Trophoblast cell (in vitro differentiated cells and primary cell): ENCODE measurements around the gene WNK2.

Experiments
- DNase-seq, 2 donors: peaks; one replicate each; pipeline ENCODE4 v3.0.0-alpha.2; 2016
- H2AFZ ChIP-seq: 2 replicates; pipeline ENCODE4 v1.6.1; 2013; ENCODE audit warnings: low read length, moderate library complexity, mild to moderate bottlenecking; ENCODE audit not compliant: insufficient read depth, poor library complexity
- H2AK5ac ChIP-seq: 2 replicates; pipeline ENCODE4 v1.6.1; 2013; ENCODE audit warnings: mild to moderate bottlenecking, low read length
- H2BK120ac ChIP-seq: 2 replicates; pipeline ENCODE4 v1.6.1; 2013; ENCODE audit warnings: low read length, mild to moderate bottlenecking, moderate library complexity; ENCODE audit not compliant: insufficient read depth, poor library complexity
- H2BK12ac ChIP-seq: 2 replicates; pipeline ENCODE4 v1.6.1; 2013; ENCODE audit warnings: mild to moderate bottlenecking, low read length, moderate library complexity
- H2BK5ac ChIP-seq: 2 replicates; pipeline ENCODE4 v1.6.1; 2013; ENCODE audit warnings: low read length, low read depth, moderate library complexity, mild to moderate bottlenecking; ENCODE audit not compliant: poor library complexity
- H3K14ac ChIP-seq: 2 replicates; pipeline ENCODE4 v1.6.1; 2013; ENCODE audit warnings: mild to moderate bottlenecking, low read length
- H3K18ac ChIP-seq: 2 replicates; pipeline ENCODE4 v1.6.1; 2013; ENCODE audit warnings: mild to moderate bottlenecking, low read length
- H3K23ac ChIP-seq: 2 replicates; pipeline ENCODE4 v1.6.1; 2013; ENCODE audit warnings: low read length
- H3K27ac ChIP-seq: 2 replicates; pipeline ENCODE4 v1.5.1; 2013; ENCODE audit warnings: low read depth, mild to moderate bottlenecking, inconsistent platforms, low read length, moderate library complexity
- H3K27me3 ChIP-seq: 2 replicates; pipeline ENCODE4 v1.6.1; 2013; ENCODE audit warnings: inconsistent platforms, mild to moderate bottlenecking, low read length, moderate library complexity; ENCODE audit not compliant: insufficient read depth
- H3K36me3 ChIP-seq, 2 experiments: 1 replicate in 1 of 2; 2 replicates in 1 of 2; pipeline ENCODE4 v1.6.1; 2013; ENCODE audit warnings: low read length in 2 of 2, mild to moderate bottlenecking in 2 of 2, moderate library complexity in 1 of 2; ENCODE audit not compliant: insufficient read depth in 2 of 2, control insufficient read depth in 1 of 2
- H3K4ac ChIP-seq: 2 replicates; pipeline ENCODE4 v1.6.1; 2013; ENCODE audit warnings: low read depth, mild to moderate bottlenecking, low read length, moderate library complexity
- H3K4me1 ChIP-seq, 2 experiments: 1 replicate in 1 of 2; 2 replicates in 1 of 2; pipeline ENCODE4 v1.6.1; 2013; ENCODE audit warnings: low read length in 2 of 2, mild to moderate bottlenecking in 2 of 2, moderate library complexity in 1 of 2; ENCODE audit not compliant: insufficient read depth in 2 of 2, control insufficient read depth in 1 of 2
- H3K4me2 ChIP-seq: 2 replicates; pipeline ENCODE4 v1.6.1; 2013; ENCODE audit warnings: inconsistent platforms, mild to moderate bottlenecking, low read length, moderate library complexity
- H3K4me3 ChIP-seq: 2 replicates; pipeline ENCODE4 v1.5.1; 2013; ENCODE audit warnings: mild to moderate bottlenecking, low read depth, low read length, inconsistent platforms
- H3K79me1 ChIP-seq: one replicate; pipeline ENCODE4 v1.6.1; 2013; ENCODE audit warnings: low read length
- H3K79me2 ChIP-seq: 2 replicates; pipeline ENCODE4 v1.6.1; 2013; ENCODE audit warnings: low read length, mild to moderate bottlenecking; ENCODE audit not compliant: control insufficient read depth, insufficient read depth, poor library complexity
- H3K9ac ChIP-seq: 2 replicates; pipeline ENCODE4 v1.6.1; 2013; ENCODE audit warnings: mild to moderate bottlenecking, low read length
- H3K9me3 ChIP-seq: 2 replicates; pipeline ENCODE4 v1.6.1; 2013; ENCODE audit warnings: low read depth, mild to moderate bottlenecking, control low read depth, inconsistent platforms, low read length; ENCODE audit not compliant: insufficient read depth
- H4K12ac ChIP-seq: 2 replicates; pipeline ENCODE4 v1.6.1; 2013; ENCODE audit warnings: low read depth, mild to moderate bottlenecking, low read length, moderate library complexity
- H4K8ac ChIP-seq: 2 replicates; pipeline ENCODE4 v1.6.1; 2013; ENCODE audit warnings: low read depth, mild to moderate bottlenecking, low read length, moderate library complexity
- H4K91ac ChIP-seq: one replicate; pipeline ENCODE4 v1.6.1; 2013; ENCODE audit warnings: low read depth, mild to moderate bottlenecking, low read length, moderate library complexity
- WGBS: extraction: QIAGEN DNeasy Blood & Tissue Kit; methylation state at CpG from one replicate; pipeline ENCODE4 v1.1.7; 2013; ENCODE audit warnings: missing lambda C conversion rate; ENCODE audit not compliant: insufficient read length, insufficient coverage; ENCODE audit errors: extremely low coverage; 5-methylcytosine and 5-hydroxymethylcytosine counted together

The WNK2 gene

DNA sequence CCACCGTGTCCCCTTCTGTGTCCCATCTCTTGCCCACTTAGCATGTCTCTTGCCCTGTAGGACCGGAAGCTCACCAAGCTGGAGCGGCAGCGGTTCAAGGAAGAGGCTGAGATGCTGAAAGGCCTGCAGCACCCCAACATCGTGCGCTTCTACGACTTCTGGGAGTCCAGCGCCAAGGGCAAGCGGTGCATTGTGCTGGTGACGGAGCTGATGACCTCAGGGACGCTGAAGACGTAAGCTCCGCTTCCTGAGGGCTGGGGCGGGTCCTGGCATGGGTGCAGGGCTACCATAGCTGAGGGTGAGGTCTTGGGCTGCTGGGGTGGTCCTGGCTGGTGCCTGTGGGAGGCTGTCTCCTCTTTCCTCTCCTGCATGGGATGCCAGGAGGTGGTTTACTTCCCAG, 45.7 kb downstream of the WNK2 start:
- Histone ChIP-seq H3K9me3 (peaks cover 4% of the 10 kb centered on the region), H3K27me3 (no peaks in the 10 kb centered on the region), H3K18ac (no peak overlapping the region), H3K14ac (no peak overlapping the region), H3K27ac (no peak overlapping the region), H2AK5ac (no peak overlapping the region), H4K91ac (no peak overlapping the region), H2AFZ (no peak overlapping the region), H2BK5ac (no peak overlapping the region), H3K9ac (no peak overlapping the region), H3K79me1 (no peaks in the 10 kb centered on the region), H2BK12ac (no peak overlapping the region), H3K4me3 (no peak overlapping the region), H3K36me3 (no peaks in the 10 kb centered on the region), H4K12ac (no peak overlapping the region), H3K4me1 (no peaks in the 10 kb centered on the region), H3K4me2 (no peak overlapping the region), H3K4ac (no peak overlapping the region), H4K8ac (no peak overlapping the region), H3K23ac (no peak overlapping the region), H2BK120ac (no peak overlapping the region), H3K79me2 (no peaks in the 10 kb centered on the region)
- DNase-seq = no peak
- WGBS = no CpG with 5 or more reads among the region's 14 CpGs

DNA sequence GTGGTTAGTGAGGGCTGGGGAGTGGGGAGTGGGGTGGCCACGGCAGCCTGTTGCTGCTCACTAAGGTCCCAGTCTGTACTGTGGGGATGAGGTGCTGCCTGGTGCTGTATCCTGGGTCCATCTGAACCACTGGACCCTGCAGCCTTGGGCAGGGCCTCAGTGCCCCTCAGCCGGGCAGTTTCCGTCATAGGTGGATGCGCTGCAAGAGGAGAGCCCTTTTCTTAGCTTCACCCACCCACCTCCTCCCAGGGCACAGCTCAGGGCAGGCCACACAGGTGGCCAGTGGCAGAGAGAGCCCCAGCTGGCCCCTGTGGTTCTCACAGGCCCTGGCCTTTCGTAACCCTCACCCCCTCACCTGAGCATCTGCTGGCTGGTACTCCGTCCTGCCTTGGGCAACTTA, 46.2 kb downstream of the WNK2 start:
- no CpG with 5 or more reads among the region's 6 CpGs for WGBS
- Histone ChIP-seq H2AFZ (no peak overlapping the region), H3K14ac (no peak overlapping the region)

DNA sequence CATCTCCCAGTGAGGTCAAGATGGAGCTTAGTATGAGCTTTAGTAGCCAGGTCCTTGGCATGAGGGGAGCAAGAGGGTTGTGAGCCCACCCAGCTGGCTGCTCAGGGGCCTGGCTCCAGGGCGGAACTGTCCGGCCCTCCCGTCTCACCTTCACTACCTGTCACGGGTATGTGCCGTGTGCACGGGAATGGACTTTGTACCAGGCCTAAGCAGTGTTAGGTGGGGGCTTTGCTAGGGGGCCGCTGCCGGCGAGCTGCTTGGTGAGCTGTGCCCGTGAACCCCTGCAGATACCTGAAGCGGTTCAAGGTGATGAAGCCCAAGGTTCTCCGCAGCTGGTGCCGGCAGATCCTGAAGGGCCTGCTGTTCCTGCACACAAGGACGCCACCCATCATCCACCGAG, 46.7 kb downstream of the WNK2 start:
- no peaks in the 10 kb centered on the region for H3K27me3 ChIP-seq
- no peak overlapping the region for H2AK5ac ChIP-seq
- no peak overlapping the region for H4K8ac ChIP-seq
- no peak overlapping the region for H3K4me2 ChIP-seq
- no peak overlapping the region for H3K9ac ChIP-seq
- H4K12ac ChIP-seq = no peak overlapping the region
- H2BK12ac ChIP-seq = no peak overlapping the region
- no peaks in the 10 kb centered on the region for H3K79me1 ChIP-seq
- H3K79me2 ChIP-seq = no peaks in the 10 kb centered on the region
- peaks cover 4% of the 10 kb centered on the region for H3K9me3 ChIP-seq
- no peak overlapping the region for H3K23ac ChIP-seq
- no peak overlapping the region for H4K91ac ChIP-seq
- no peaks in the 10 kb centered on the region for H3K36me3 ChIP-seq
- no peak overlapping the region for H2BK5ac ChIP-seq
- no CpG with 5 or more reads among the region's 15 CpGs for WGBS
- H2AFZ ChIP-seq = no peak overlapping the region
- H3K4me1 ChIP-seq = no peaks in the 10 kb centered on the region
- no peak overlapping the region for H3K27ac ChIP-seq
- no peak overlapping the region for H3K14ac ChIP-seq
- no peak for DNase-seq
- H3K4ac ChIP-seq = no peak overlapping the region
- H3K18ac ChIP-seq = no peak overlapping the region
- H2BK120ac ChIP-seq = no peak overlapping the region
- H3K4me3 ChIP-seq = no peak overlapping the region

More for the DNA sequence above, 46.2 kb downstream of the WNK2 start:
- no peaks in the 10 kb centered on the region for H3K4me1 ChIP-seq
- H3K18ac ChIP-seq = no peak overlapping the region
- no peak overlapping the region for H2AK5ac ChIP-seq
- H4K8ac ChIP-seq = no peak overlapping the region
- H3K27ac ChIP-seq = no peak overlapping the region
- H3K36me3 ChIP-seq = no peaks in the 10 kb centered on the region
- no peak overlapping the region for H3K4me3 ChIP-seq
- no peak overlapping the region for H2BK120ac ChIP-seq
- H3K79me2 ChIP-seq = no peaks in the 10 kb centered on the region
- no peak overlapping the region for H3K4me2 ChIP-seq
- H2BK12ac ChIP-seq = no peak overlapping the region
- H3K23ac ChIP-seq = no peak overlapping the region
- H4K12ac ChIP-seq = peak overlapping the region; percentile 6
- H3K9me3 ChIP-seq = peaks cover 4% of the 10 kb centered on the region
- no peak overlapping the region for H4K91ac ChIP-seq
- H3K79me1 ChIP-seq = no peaks in the 10 kb centered on the region
- DNase-seq = no peak
- H3K4ac ChIP-seq = no peak overlapping the region
- H3K27me3 ChIP-seq = no peaks in the 10 kb centered on the region
- H3K9ac ChIP-seq = no peak overlapping the region
- no peak overlapping the region for H2BK5ac ChIP-seq

DNA sequence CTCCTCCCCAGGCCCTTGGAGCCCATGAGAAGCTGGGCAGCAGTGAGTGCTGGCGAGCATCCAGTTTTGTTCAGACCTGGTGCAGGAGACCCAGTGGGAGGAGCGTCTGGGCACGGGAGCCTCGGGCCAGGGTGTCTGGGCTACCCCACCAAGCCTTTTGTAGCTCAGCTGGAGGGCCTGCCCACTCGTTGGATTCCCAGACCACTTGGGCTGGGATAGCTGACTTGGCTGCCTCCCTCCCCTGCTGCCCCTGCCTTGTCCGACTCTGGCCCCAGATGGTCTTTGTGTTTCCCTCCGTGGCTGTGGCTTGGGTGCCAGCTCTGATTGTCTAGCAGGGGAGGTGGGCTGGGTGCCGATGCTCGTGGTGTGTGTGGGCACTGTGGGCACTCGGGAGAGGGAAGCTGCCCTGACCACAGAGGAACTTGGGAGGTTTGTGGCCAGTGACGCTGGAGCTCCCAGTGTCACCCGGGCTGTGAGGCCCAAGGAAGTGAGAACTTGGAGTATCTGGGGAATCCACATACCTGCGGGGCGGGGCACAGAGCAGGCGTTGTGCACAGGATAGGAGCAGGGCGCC, 47.3 kb downstream of the WNK2 start:
- Histone ChIP-seq H3K27ac (no peak overlapping the region), H3K27me3 (no peaks in the 10 kb centered on the region), H3K4ac (no peak overlapping the region), H3K36me3 (no peaks in the 10 kb centered on the region), H3K14ac (no peak overlapping the region), H3K4me1 (no peaks in the 10 kb centered on the region), H2AK5ac (no peak overlapping the region), H3K4me3 (no peak overlapping the region), H2BK120ac (no peak overlapping the region), H3K9me3 (peaks cover 4% of the 10 kb centered on the region), H4K12ac (no peak overlapping the region), H4K8ac (no peak overlapping the region), H2BK5ac (no peak overlapping the region), H3K4me2 (no peak overlapping the region), H3K79me2 (no peaks in the 10 kb centered on the region), H3K79me1 (no peaks in the 10 kb centered on the region), H2BK12ac (no peak overlapping the region), H4K91ac (no peak overlapping the region), H2AFZ (no peak overlapping the region), H3K18ac (no peak overlapping the region), H3K9ac (no peak overlapping the region), H3K23ac (no peak overlapping the region)
- WGBS = no CpG with 5 or more reads among the region's 16 CpGs
- DNase-seq = peak in 1 of 2 donors; percentile 61
